HG02588 (cell line): Measurements from ENCODE around the gene POLR2B.
"Not testable (repeated sequence)": the region's sequence is repeated elsewhere in the genome, so short reads cannot be mapped to it uniquely, and the experiment has no call there.

Source experiments
- ATAC-seq: cut with Tn5 transposase; IDR thresholded peaks from one replicate; pipeline ENCODE4 v1.9.1; 2021; ENCODE audit warnings: mild to moderate bottlenecking, moderate library complexity; ENCODE audit not compliant: unreplicated experiment

Gene POLR2B

GRCh38 chr4:56986192-56986591 lies 7.5 kb downstream of the POLR2B start:
- ATAC-seq = no peak

GRCh38 chr4:56986952-56987351 lies 8.3 kb downstream of the POLR2B start:
- ATAC-seq = no peak

- no peak for ATAC-seq
Measured at GRCh38 chr4:56990109-56990905, 11.6 kb downstream of the POLR2B start.

GRCh38 chr4:56995525-56995924 lies 16.8 kb downstream of the POLR2B start:
- ATAC-seq = no peak

- ATAC-seq = no peak
Measured at GRCh38 chr4:56999751-57000150, 21.1 kb downstream of the POLR2B start.

GRCh38 chr4:57013543-57014120 lies 34.9 kb downstream of the POLR2B start:
- ATAC-seq = no peak

- ATAC-seq = no peak
Measured at GRCh38 chr4:57018980-57019379, 40.3 kb downstream of the POLR2B start.

GRCh38 chr4:57020467-57021101 lies 41.9 kb downstream of the POLR2B start:
- no peak for ATAC-seq

GRCh38 chr4:57023104-57023503 lies 44.4 kb downstream of the POLR2B start:
- ATAC-seq = no peak

- no peak for ATAC-seq
Measured at GRCh38 chr4:57034520-57034919, 55.8 kb downstream of the POLR2B start.

GRCh38 chr4:57037982-57038604 lies 59.4 kb downstream of the POLR2B start:
- ATAC-seq = no peak

- no peak for ATAC-seq
Measured at GRCh38 chr4:57039345-57039744, 60.6 kb downstream of the POLR2B start.

GRCh38 chr4:57040510-57040909 lies 61.8 kb downstream of the POLR2B start:
- no peak for ATAC-seq

- ATAC-seq = no peak
Measured at GRCh38 chr4:57041020-57041419, 62.3 kb downstream of the POLR2B start.

GRCh38 chr4:57042711-57043169 lies 64.0 kb downstream of the POLR2B start:
- no peak for ATAC-seq

- no peak for ATAC-seq
Measured at GRCh38 chr4:57043347-57044251, 64.9 kb downstream of the POLR2B start.

GRCh38 chr4:57044279-57044678 lies 65.6 kb downstream of the POLR2B start:
- no peak for ATAC-seq

- ATAC-seq = no peak
Measured at GRCh38 chr4:57044996-57045395, 66.3 kb downstream of the POLR2B start.

GRCh38 chr4:57047046-57047445 lies 68.3 kb downstream of the POLR2B start:
- not testable (repeated sequence) for ATAC-seq

GRCh38 chr4:57048590-57049304 lies 70.1 kb downstream of the POLR2B start:
- ATAC-seq = no peak
